Activated T-cell treated with anti-CD3 and anti-CD28 coated beads for 48 hours (primary cell): ENCODE measurements around the gene RRP9.
"Not testable (repeated sequence)": the region's sequence is repeated elsewhere in the genome, so short reads cannot be mapped to it uniquely, and the experiment has no call there.

ENCODE experiments used
- DNase-seq: peaks from one replicate; pipeline ENCODE4 v3.0.0-alpha.2; 2020; ENCODE audit warnings: low read depth

RRP9 gene

GRCh38 chr3:51938780-51939425 is 2.8 kb downstream of the RRP9 start:
- DNase-seq: no peak

- no peak for DNase-seq
Measured at GRCh38 chr3:51937611-51938450, 3.9 kb downstream of the RRP9 start.

DNA sequence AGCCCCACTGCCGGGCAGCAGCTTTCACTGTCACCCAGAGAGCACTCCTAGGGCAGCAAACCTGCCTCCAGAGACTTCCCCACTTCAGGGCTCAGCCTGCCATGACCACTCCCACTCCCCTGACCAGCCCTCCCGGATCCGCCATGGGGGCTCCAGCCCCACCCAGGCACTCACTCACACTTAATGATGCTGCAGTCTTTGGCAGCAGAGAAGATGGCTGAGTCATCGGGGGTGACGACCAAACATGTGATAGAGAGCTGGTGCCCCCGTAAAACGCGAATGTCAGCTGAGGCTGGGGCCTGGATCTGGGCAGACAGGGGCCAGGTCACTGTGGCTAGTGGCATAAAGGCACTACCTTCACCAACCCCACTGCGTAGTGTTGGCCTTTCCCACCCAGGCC is 4.7 kb downstream of the RRP9 start:
- DNase-seq: no peak

DNA sequence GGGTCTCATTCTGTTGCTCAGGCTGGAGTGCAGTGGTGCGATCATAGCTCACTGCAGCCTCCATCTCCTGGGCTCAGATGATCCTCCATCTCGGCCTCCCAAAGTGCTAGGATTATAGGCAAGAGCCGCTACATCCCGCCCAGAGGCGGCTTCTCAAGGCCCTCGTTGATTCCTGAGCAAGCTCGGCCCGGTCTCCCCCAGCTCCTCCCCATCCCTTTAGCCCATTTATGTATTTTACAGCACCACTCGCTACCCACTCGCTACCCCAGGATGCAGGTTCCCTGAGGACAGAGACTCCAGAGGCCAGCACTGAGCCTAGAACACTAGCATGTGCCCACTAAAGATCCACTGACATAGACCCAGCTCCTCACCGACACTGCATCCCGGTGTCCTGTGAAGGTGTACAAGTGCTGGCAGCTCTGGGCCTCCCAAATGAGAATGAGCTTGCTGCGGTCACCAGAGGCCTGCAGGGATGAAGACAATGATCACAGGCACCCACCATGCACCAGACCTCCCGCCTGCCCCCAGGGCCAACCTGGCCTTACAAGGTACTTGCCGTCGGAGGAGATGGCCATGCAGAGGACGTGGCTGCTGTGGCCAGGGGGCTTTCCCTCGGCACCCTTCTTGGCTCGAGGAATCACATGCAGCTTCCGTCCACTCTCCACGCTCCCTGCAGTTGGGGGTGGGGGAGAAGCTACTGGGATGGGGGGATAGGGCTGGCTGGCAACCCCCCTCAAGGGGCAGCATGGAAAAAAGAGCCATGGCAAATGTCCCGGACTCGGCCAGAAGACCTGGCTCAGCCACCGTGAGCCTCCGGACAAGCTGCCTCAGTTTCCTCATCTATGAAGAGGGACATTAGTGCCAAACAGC is 5.6 kb downstream of the RRP9 start:
- no peak for DNase-seq

GRCh38 chr3:51934991-51935885 is 6.5 kb downstream of the RRP9 start:
- no peak for DNase-seq

DNA sequence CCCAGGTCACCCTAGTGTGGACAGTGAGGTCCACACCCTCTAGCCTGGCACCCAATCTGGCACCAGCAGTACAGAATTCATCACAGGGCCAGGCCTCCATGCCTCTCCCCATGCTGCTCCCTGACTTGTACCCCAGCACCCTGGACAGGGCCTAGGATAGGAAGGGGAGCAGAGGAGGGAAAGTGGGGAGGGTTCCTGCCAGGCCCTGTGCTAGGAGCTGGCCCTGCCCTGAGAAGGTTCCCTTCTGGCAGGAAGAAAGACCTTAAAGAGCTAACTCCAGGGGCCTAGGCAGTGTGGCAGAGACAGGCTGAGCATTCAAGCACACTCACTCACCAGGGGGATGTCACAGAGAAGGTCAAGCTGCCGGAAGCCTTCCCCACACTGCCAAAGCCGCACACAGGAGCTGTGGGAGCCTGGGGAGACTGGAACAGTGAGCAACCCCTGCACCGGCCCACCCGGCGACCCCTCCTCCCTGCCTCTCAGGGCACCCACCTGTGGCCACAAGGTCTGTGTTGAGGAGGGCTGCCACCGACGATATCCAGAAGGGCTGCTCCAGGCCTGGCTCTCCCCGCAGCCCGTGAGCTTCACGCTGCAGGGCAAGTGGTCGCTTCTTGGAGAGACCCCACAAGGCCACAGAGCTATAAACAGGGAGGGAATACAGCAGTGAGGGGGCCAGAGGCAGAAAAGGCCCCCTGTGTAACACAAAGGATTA is 7.4 kb downstream of the RRP9 start:
- DNase-seq: no peak

- DNase-seq: no peak
Measured at GRCh38 chr3:51933471-51934138, 8.1 kb downstream of the RRP9 start.

DNA sequence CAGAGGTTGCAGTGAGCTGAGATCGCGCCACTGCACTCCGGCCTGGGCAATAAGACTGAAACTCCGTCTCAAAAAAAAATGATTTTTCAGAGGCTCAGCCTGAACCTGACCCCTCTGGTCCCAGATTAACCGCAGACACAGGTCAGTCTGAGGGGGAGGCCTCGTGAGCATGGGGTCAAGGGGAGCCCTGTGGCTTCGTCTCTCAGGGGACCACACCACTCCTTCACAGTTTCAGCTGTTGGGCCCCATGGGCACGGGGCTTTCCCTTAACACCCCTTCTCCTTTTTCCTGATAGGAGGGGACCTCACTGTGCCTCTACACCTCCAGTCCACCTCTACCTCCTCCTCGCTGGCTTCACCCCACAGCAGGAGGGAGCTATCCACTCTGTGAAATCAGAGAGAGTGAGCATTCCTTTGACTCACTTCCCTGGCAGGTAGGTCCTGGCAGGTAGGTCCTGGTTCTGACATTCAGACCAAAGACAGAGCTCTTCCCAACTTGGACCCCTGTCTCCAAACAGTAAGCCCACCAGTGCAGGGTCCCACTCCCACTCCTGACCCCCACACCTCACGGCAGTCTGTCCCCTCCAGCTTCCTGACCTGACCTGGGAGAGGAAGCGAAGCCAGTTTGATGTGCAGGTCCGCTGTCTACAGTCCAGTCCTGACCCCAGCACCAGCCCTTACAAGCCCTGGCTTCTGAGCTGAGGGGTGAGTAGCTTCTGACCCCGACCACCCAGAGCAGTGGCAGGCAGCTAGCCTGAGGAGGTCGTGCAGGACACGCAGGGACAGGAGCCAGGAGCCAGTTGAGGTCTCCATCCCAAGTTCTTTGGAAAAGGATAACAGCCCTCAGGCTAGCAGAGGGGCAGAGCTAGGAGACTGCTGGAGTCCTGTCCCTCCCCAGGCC is 9.0 kb downstream of the RRP9 start:
- no peak for DNase-seq

- no peak for DNase-seq
Measured at GRCh38 chr3:51931756-51932155, 9.9 kb downstream of the RRP9 start.

DNA sequence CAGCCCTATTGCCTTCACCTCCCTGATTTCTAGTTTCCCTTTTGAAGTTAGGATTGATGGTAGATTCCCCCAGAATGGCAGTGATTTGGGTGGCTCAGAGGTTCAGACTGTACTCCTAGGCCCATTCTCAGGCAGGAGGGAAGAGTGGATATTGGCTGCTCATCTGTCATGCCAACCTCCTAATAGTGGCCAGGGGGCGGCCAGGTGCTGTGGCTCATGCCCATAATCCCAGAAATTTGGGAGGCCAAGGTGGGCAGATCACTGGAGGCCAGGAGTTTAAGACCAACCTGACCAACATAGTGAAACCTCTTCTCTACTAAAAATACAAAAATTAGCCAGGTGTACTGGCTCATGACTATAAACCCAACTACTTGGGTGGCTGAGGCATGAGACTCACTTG is 11.3 kb downstream of the RRP9 start:
- no peak for DNase-seq

GRCh38 chr3:51929420-51930003 is 12.2 kb downstream of the RRP9 start:
- DNase-seq: no peak

DNA sequence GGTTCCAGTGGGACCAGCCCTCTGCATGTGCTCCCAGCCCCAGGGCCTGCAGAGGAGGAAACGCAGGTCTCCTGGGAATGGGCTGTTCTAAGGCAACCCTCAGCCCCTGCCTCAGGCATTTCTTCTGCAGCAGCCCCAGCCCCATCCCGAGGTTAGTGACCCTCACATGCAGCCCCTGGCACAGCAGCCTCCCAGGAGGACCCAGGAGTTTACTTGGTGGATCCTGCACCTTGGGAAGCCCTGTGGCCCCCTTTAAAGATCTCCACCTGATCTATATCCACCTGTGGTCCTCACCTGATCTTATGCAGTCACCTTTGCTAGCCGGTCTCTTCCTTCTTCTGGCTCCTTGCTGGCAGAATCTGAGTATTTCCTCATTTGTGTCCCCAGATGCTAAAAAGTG is 12.7 kb downstream of the RRP9 start:
- not testable (repeated sequence) for DNase-seq

- DNase-seq: no peak
Measured at GRCh38 chr3:51928438-51928837, 13.3 kb downstream of the RRP9 start.

DNA sequence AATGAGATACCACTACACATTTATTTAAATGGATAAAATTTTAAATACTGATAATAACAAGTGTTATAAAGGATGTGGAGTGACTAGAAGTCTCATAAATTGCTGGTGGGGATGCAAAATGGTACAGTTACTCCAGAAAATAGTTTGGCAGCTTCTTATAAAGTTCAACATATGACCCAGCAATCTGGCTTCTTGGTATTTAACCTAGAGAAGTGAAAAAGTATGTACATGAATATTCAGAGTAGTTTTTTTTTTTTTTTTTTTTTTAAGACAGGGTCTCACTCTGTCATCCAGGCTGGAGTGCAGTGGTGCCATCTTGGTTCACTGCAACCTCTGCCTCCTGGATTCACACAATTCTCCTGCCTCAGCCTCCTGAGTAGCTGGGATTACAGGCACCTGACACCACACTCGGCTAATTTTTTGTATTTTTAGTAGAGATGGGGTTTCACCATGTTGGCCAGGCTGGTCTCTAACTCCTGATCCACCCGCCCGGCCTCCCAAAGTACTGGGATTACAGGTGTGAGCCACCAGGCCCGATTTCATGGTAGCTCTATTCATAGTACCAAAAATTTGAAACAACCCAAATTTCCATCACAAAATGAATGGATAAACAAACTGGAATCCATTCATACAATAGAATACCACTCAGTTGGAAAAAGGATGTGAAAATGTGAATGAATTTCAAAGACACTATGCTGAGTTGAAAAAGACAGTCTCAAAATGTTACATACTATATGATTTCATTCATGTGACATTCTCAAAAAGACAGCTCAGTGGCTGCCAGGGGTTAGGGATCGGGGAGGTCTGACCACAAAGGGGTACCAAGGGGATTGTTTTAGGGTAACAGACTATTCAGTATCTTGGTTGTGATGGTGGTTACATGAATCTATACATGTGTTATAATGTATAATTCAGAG is 14.4 kb downstream of the RRP9 start:
- DNase-seq: no peak

- DNase-seq: no peak
Measured at GRCh38 chr3:51921081-51921578, 20.6 kb downstream of the RRP9 start.

DNA sequence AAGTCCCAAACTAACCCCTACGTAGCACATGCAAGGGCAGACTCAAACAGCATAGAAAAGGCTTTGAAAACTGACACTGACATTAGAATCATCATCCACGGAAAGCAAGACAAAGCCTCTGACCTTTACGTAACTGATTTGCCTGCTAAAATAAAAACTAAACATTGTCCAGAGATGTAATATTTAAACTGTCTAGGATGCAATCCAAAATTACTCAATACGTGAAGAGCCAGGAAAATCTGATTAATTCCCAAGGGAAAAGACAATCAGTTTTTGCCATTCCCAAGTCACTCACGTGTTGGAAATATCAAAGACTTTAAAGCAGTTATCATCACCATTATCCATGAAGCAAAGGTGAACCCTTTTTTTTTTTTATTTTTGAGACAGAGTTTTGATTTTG is 25.3 kb downstream of the RRP9 start:
- no peak for DNase-seq

DNA sequence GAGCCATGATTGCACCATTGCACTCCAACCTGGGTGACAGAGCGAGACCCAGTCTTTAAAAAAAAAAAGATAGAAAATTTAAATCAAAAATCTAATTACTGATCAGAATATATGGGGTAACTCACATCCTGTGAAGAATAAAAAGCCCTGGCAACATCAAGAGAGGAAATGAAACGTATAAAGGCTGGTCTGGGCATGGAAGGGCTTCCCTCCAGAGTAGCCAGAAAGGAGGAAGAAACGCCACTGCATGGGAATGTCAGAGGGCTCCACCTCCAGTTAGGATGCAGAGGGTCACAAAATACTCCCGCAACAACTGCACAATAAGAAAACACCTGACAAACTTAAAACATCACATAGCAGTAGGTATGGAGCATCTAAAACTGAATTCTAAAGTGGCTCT is 33.7 kb downstream of the RRP9 start:
- no peak for DNase-seq
